Measurements from ENCODE around the gene ZC2HC1B. TPM values are rescaled to one million over a fixed set of nuclear protein-coding genes. Genes with fewer than 3 reads are reported as not detected.

Gene ZC2HC1B
- total RNA-seq, 1 donor from 2014 or later, result not detected

- Mint-ChIP-seq H3K4me1 (ENCODE audit: low read depth) (no peaks in the 10 kb centered on the region), H3K27ac (ENCODE audit: unreplicated experiment) (no peak overlapping the region), H3K4me3 (ENCODE audit: unreplicated experiment) (no peak overlapping the region), H3K9me3 (ENCODE audit: low read depth) (peaks cover 19% of the 10 kb centered on the region), H3K36me3 (ENCODE audit: low read depth) (peaks cover 10% of the 10 kb centered on the region), H3K27me3 (ENCODE audit: low read depth) (no peaks in the 10 kb centered on the region)
- TF ChIP-seq, protein P1, sequence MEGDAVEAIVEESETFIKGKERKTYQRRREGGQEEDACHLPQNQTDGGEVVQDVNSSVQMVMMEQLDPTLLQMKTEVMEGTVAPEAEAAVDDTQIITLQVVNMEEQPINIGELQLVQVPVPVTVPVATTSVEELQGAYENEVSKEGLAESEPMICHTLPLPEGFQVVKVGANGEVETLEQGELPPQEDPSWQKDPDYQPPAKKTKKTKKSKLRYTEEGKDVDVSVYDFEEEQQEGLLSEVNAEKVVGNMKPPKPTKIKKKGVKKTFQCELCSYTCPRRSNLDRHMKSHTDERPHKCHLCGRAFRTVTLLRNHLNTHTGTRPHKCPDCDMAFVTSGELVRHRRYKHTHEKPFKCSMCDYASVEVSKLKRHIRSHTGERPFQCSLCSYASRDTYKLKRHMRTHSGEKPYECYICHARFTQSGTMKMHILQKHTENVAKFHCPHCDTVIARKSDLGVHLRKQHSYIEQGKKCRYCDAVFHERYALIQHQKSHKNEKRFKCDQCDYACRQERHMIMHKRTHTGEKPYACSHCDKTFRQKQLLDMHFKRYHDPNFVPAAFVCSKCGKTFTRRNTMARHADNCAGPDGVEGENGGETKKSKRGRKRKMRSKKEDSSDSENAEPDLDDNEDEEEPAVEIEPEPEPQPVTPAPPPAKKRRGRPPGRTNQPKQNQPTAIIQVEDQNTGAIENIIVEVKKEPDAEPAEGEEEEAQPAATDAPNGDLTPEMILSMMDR (IDR thresholded peaks at IDR 0.05), result no peak
- DNase-seq (ENCODE audit: low spot score), result no peak
These were observed 18.2 kb downstream of the ZC2HC1B start for GRCh38 chr6:143882401-143882930.

- H3K27me3 Mint-ChIP-seq (ENCODE audit: low read depth), result no peaks in the 10 kb centered on the region
- H3K4me1 Mint-ChIP-seq (ENCODE audit: low read depth), result no peaks in the 10 kb centered on the region
- H3K27ac Mint-ChIP-seq (ENCODE audit: unreplicated experiment), result no peak overlapping the region
- no peak overlapping the region for H3K4me3 Mint-ChIP-seq (ENCODE audit: unreplicated experiment)
- peaks cover 5% of the 10 kb centered on the region for H3K36me3 Mint-ChIP-seq (ENCODE audit: low read depth)
- no peak for DNase-seq (ENCODE audit: low spot score)
- H3K9me3 Mint-ChIP-seq (ENCODE audit: low read depth), result peaks cover 5% of the 10 kb centered on the region
- TF ChIP-seq, protein P1 (IDR thresholded peaks at IDR 0.05), result no peak
These were observed 20.1 kb downstream of the ZC2HC1B start for GRCh38 chr6:143884216-143884900.

GRCh38 chr6:143885116-143885515 is 20.8 kb downstream of the ZC2HC1B start:
- H3K27me3 Mint-ChIP-seq (ENCODE audit: low read depth), result no peaks in the 10 kb centered on the region
- H3K36me3 Mint-ChIP-seq (ENCODE audit: low read depth), result peaks cover 4% of the 10 kb centered on the region
- no peaks in the 10 kb centered on the region for H3K4me1 Mint-ChIP-seq (ENCODE audit: low read depth)
- peaks cover 3% of the 10 kb centered on the region for H3K9me3 Mint-ChIP-seq (ENCODE audit: low read depth)
- DNase-seq (ENCODE audit: low spot score), result no peak
- TF ChIP-seq, protein P1 (IDR thresholded peaks at IDR 0.05), result no peak
- no peak overlapping the region for H3K27ac Mint-ChIP-seq (ENCODE audit: unreplicated experiment)
- H3K4me3 Mint-ChIP-seq (ENCODE audit: unreplicated experiment), result no peak overlapping the region

DNA sequence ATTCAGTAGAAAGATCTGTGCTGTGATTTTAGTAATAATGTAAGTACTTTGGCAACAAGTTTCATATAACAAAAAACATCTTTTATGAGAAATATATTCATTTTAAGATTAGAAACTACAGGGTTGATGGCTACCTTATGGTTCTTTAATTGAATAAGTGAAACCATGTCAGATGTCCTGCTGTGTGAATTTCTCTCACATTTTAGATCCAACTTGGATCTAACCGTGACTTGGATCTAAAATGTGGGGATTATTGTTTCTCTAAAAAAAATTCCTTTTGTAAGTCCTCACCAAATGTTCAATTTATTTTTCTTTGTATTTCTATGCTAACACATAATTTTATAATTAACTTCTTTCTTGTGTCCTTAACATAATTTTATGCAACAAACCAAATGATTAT is 30.4 kb downstream of the ZC2HC1B start:
- no peak for DNase-seq (ENCODE audit: low spot score)
- Mint-ChIP-seq H3K27me3 (ENCODE audit: low read depth) (no peaks in the 10 kb centered on the region), H3K4me3 (ENCODE audit: unreplicated experiment) (no peak overlapping the region), H3K36me3 (ENCODE audit: low read depth) (peaks cover 1% of the 10 kb centered on the region), H3K27ac (ENCODE audit: unreplicated experiment) (no peak overlapping the region), H3K4me1 (ENCODE audit: low read depth) (no peaks in the 10 kb centered on the region), H3K9me3 (ENCODE audit: low read depth) (no peaks in the 10 kb centered on the region)
- TF ChIP-seq, protein P1 (IDR thresholded peaks at IDR 0.05), result no peak

DNA sequence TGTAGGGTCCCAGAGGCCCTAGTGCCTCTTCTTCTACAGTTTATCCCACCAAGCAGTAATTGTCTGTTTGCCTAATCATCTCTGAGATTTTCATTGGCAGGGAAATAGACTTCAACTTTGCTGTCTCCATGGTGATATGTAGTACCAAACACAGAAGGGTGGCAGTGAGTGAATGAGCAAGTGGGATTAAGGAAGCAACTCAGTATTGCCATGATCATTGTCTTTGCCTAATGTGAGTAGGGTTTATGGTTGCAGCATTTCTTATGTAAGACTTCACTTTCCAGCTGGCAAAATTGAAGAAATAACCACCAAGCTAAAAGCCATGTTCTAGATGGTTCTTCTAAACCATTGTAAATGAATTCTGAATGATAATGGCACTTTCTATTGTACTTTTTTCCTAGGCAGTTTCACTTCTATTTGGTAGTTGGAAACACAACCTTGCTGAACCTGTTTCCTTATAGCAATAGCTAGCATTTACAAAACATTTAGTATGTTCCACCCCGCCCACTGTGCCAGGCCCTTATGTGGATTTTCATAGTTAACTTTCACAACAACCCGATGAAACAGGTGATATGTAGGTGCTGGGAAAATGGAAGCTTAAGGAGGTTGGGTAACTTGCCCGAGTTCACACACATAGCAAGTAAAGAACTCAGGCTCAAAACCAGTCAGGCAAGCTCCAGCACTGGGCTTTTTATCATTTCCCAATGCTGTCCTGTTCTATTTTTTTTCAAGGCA is 32.0 kb downstream of the ZC2HC1B start:
- peaks cover 3% of the 10 kb centered on the region for H3K4me1 Mint-ChIP-seq (ENCODE audit: low read depth)
- peaks cover 1% of the 10 kb centered on the region for H3K36me3 Mint-ChIP-seq (ENCODE audit: low read depth)
- TF ChIP-seq, protein P1 (IDR thresholded peaks at IDR 0.05), result no peak
- H3K4me3 Mint-ChIP-seq (ENCODE audit: unreplicated experiment), result no peak overlapping the region
- no peak for DNase-seq (ENCODE audit: low spot score)
- H3K27me3 Mint-ChIP-seq (ENCODE audit: low read depth), result no peaks in the 10 kb centered on the region
- H3K9me3 Mint-ChIP-seq (ENCODE audit: low read depth), result no peaks in the 10 kb centered on the region
- no peak overlapping the region for H3K27ac Mint-ChIP-seq (ENCODE audit: unreplicated experiment)

All from chondrocyte (in vitro differentiated cells).